Heart right ventricle (tissue), 16 donors: ENCODE results near the gene ESYT2. TPM values are rescaled to one million over a fixed set of nuclear protein-coding genes. Genes with fewer than 3 reads are reported as not detected.

ENCODE experiments used
- ATAC-seq, 8 donors: fragments of 200-7000 bp; cut with Tn5 transposase; one replicate each; pipeline ENCODE4 v1.9.1; 2020; ENCODE audit warnings: mild to moderate bottlenecking in 8 of 8, moderate library complexity in 8 of 8, moderate number of reproducible peaks in 1 of 8
- DNase-seq, 2 donors: peaks; one replicate each; pipeline ENCODE4 v3.0.0-alpha.2; 2020
- H3K27ac ChIP-seq, 10 donors: fragments of 200-600 bp; sonication (generic) in 2 of 10; one replicate each; pipeline versions ENCODE4 v1.5.0 to v1.8.0; 2020 to 2022; ENCODE audit warnings: mild to moderate bottlenecking in 3 of 10
- H3K27me3 ChIP-seq, 7 donors: fragments of 200-600 bp; one replicate each; pipeline ENCODE4 v1.8.0; 2021 to 2022; ENCODE audit warnings: mild to moderate bottlenecking in 2 of 7
- H3K36me3 ChIP-seq, 9 donors: fragments of 200-600 bp; sonication (generic) in 1 of 9; one replicate each; pipeline versions ENCODE4 v1.5.0 to v1.8.0; 2020 to 2022; ENCODE audit warnings: mild to moderate bottlenecking in 2 of 9
- H3K4me1 ChIP-seq, 9 donors: fragments of 200-600 bp; sonication (generic) in 1 of 9; one replicate each; pipeline versions ENCODE4 v1.5.0 to v1.8.0; 2020 to 2022; ENCODE audit warnings: mild to moderate bottlenecking in 4 of 9
- H3K4me3 ChIP-seq, 10 donors: fragments of 200-600 bp; sonication (generic) in 2 of 10; one replicate each; pipeline versions ENCODE4 v1.5.0 to v1.8.0; 2020 to 2022; ENCODE audit warnings: mild to moderate bottlenecking in 7 of 10, moderate library complexity in 2 of 10
- H3K9me3 ChIP-seq, 11 donors: fragments of 200-600 bp in 10 of 11; sonication (generic) in 2 of 11; one replicate each; pipeline versions ENCODE4 v1.5.0 to v1.8.0; 2013 to 2022; ENCODE audit warnings: mild to moderate bottlenecking in 2 of 11, control low read depth in 1 of 11, moderate library complexity in 1 of 11
- WGBS, 2 donors: extraction: QIAGEN DNeasy Blood & Tissue Kit; methylation state at CpG; one replicate each; pipeline ENCODE4 v1.1.7; 2013; ENCODE audit warnings: inconsistent platforms in 1 of 2; 5-methylcytosine and 5-hydroxymethylcytosine counted together
- intact Hi-C, 10 donors: fragments of 100-400 bp; cut with DNase I; formaldehyde crosslinking; loops; one replicate each; pipeline versions ENCODE4 v1.11.1 to v1.14.2; 2022
- polyA plus RNA-seq, 2 donors: library from polyadenylated mRNA; stranded (reverse); fragments of 200-250 nt; gene quantifications; one replicate each; pipeline ENCODE4 v1.2.3, GENCODE V29; 2013
- total RNA-seq, 10 donors: library from RNA; stranded (reverse); fragmentation: NEBNext Ultra II Directional in 3 of 10; extraction: Animal tissue kit (Norgen Biotek cat#: 25700) in 3 of 10; gene quantifications; one replicate each; pipeline versions ENCODE4 v1.2.1 to v1.2.4, GENCODE V29; 2021 to 2023
- TF ChIP-seq, protein P1 (sequence below), 9 donors: fragments of 200-600 bp; sonication (generic) in 2 of 9; IDR thresholded peaks; one replicate each; pipeline versions ENCODE4 v1.5.0 to v1.8.0; 2021 to 2022; ENCODE audit warnings: antibody characterized with exemption in 9 of 9, mild to moderate bottlenecking in 5 of 9, moderate library complexity in 1 of 9
- donor health status: Arrhythmogenic right ventricular cardiomyopathy.
- donor health status: ischemic (EF 13 %, LVEDD 7.1; RV severe dilation, severe dysfunction).
- donor health status: healthy with polysubstance abuse.
- donor health status: DM: no; HTN: yes; CAD: no.
- donor health status: DM: no; HTN: no; CAD: no.
- donor health status: ischemic (EF 25% LVEDD 6.9; RV normal size, moderate dysfunction).
- donor health status: ischemic (EF 25% LVEDD 5.7; RV mildly dilated, moderate dysfunction).
- donor health status: healthy.
- donor health status: DM: yes; HTN: yes; CAD: no.
- donor health status: Ischemic cardiomyopathy.
- donor health status: ischemic (EF 35%, LVEDD 5.7; RV mildly dilated, moderate dysfunction).
- donor health status: nonischemic (EF 11% LVEDD 7.7; RV severe dilation, severe dysfunction).
- donor health status: DM: yes; HTN: yes; CAD: no.
- donor health status: PGD.
- donor health status: ischemic (EF 29% LVEDD 5.4; RV normal size, mild dysfunction).
- donor health status: nonischemic (EF 23%, LVEDD 6.1; RV moderate dilation, normal function).

Gene ESYT2
- total and polyA plus RNA-seq, 12 donors: 18.9 to 79.2 (median 48.7) TPM

DNA sequence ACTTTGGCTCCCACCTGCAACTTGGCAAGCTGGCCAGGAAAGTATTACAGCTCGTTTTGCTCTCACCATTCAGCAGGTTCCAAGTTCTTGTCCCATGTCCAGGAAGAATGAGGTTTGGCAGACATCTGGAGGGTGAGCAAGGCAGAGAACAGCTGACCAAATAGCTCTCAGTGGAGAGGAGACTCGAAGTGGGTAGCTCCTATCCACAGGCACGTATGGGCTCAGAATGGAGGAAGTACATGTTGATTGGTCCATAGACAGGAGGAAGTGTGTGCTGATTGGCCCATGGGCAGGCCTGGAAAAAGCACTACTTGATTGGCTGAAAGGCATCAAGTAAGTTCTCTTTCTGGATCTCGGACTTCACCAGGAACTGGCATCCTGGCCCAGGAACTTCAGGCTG is 121.7 kb downstream of the ESYT2 start:
- 66 to 70% methylated on average over 4 of the region's 4 CpGs for WGBS, 2 donors
- peaks cover 3 to 37% (median 8%) of the 10 kb centered on the region in 9 donors for H3K4me1 ChIP-seq
- no peak overlapping the region for H3K27ac ChIP-seq
- no peak for ATAC-seq
- H3K9me3 ChIP-seq: peaks cover 0 to 16% (median 6%) of the 10 kb centered on the region in 11 donors
- H3K27me3 ChIP-seq: no peaks in the 10 kb centered on the region
- no peak overlapping the region for H3K4me3 ChIP-seq
- TF ChIP-seq, protein P1, sequence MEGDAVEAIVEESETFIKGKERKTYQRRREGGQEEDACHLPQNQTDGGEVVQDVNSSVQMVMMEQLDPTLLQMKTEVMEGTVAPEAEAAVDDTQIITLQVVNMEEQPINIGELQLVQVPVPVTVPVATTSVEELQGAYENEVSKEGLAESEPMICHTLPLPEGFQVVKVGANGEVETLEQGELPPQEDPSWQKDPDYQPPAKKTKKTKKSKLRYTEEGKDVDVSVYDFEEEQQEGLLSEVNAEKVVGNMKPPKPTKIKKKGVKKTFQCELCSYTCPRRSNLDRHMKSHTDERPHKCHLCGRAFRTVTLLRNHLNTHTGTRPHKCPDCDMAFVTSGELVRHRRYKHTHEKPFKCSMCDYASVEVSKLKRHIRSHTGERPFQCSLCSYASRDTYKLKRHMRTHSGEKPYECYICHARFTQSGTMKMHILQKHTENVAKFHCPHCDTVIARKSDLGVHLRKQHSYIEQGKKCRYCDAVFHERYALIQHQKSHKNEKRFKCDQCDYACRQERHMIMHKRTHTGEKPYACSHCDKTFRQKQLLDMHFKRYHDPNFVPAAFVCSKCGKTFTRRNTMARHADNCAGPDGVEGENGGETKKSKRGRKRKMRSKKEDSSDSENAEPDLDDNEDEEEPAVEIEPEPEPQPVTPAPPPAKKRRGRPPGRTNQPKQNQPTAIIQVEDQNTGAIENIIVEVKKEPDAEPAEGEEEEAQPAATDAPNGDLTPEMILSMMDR (IDR thresholded peaks at IDR 0.05): no peak
- no peak for DNase-seq
- H3K36me3 ChIP-seq: no peaks in the 10 kb centered on the region
- intact Hi-C loops: loop anchor here in 2 of 10 donors (5.0 to 10.0 kb wide), 2 partner anchors 120 to 267 kb away; partner anchors contain the start of gene ESYT2 (in 1 of the 2)

GRCh38 chr7:158706710-158707590 is 122.4 kb downstream of the ESYT2 start:
- intact Hi-C loops: loop anchor here in 2 of 10 donors (5.0 to 10.0 kb wide), 2 partner anchors 120 to 268 kb away; partner anchors contain the start of gene ESYT2 (in 1 of the 2)
- peaks cover 3 to 33% (median 8%) of the 10 kb centered on the region in 9 donors for H3K4me1 ChIP-seq
- no peak overlapping the region for H3K4me3 ChIP-seq
- WGBS, 2 donors: 95 to 97% methylated on average over 29 of the region's 29 CpGs
- DNase-seq (no peak), ATAC-seq (no peak)
- no peak overlapping the region for H3K27ac ChIP-seq
- TF ChIP-seq, protein P1 (IDR thresholded peaks at IDR 0.05): no peak
- peaks cover 0 to 16% (median 6%) of the 10 kb centered on the region in 11 donors for H3K9me3 ChIP-seq
- no peaks in the 10 kb centered on the region for H3K27me3 ChIP-seq
- no peaks in the 10 kb centered on the region for H3K36me3 ChIP-seq

- no peak overlapping the region for H3K27ac ChIP-seq
- intact Hi-C loops: loop anchor here in 2 of 10 donors (5.0 to 10.0 kb wide), 2 partner anchors 121 to 269 kb away; partner anchors contain the start of gene ESYT2 (in 1 of the 2)
- H3K36me3 ChIP-seq: no peaks in the 10 kb centered on the region
- no peak for DNase-seq
- no peak for ATAC-seq
- 65% methylated on average over 5 of the region's 5 CpGs for WGBS, 2 donors
- no peak overlapping the region for H3K4me3 ChIP-seq
- peaks cover 3 to 28% (median 8%) of the 10 kb centered on the region in 9 donors for H3K4me1 ChIP-seq
- H3K9me3 ChIP-seq: peaks cover 0 to 16% (median 6%) of the 10 kb centered on the region in 11 donors
- H3K27me3 ChIP-seq: no peaks in the 10 kb centered on the region
- TF ChIP-seq, protein P1 (IDR thresholded peaks at IDR 0.05): no peak
Measured at GRCh38 chr7:158706273-158706704, 123.0 kb downstream of the ESYT2 start.

- peak overlapping the region; percentile 34 to 96 (median 87) for H3K27ac ChIP-seq
- H3K36me3 ChIP-seq: no peaks in the 10 kb centered on the region
- TF ChIP-seq, protein P1 (IDR thresholded peaks at IDR 0.05): no peak
- ATAC-seq (peak in 2 of 8 donors; percentile 1 to 6), DNase-seq (no peak)
- intact Hi-C loops: loop anchor here in 2 of 10 donors (5.0 to 10.0 kb wide), 2 partner anchors 122 to 269 kb away; partner anchors contain the start of gene ESYT2 (in 1 of the 2)
- peaks cover 0 to 16% (median 6%) of the 10 kb centered on the region in 11 donors for H3K9me3 ChIP-seq
- peak overlapping the region; percentile 64 to 100 (median 89) for H3K4me3 ChIP-seq
- peaks cover 3 to 24% (median 8%) of the 10 kb centered on the region in 9 donors for H3K4me1 ChIP-seq
- 7 to 9% methylated on average over 22 of the region's 22 CpGs for WGBS, 2 donors
- H3K27me3 ChIP-seq: no peaks in the 10 kb centered on the region
Measured at GRCh38 chr7:158705234-158705850, 124.0 kb downstream of the ESYT2 start.
